Hematopoietic multipotent progenitor cell treated with erythropoietin and hydrocortisone succinate and interleukin-3 and kit ligand, for 17 days (in vitro differentiated cells): Measurements from ENCODE around the gene PTP4A1.
"Not testable (repeated sequence)": the region's sequence is repeated elsewhere in the genome, so short reads cannot be mapped to it uniquely, and the experiment has no call there.

Experiments used
- DNase-seq: peaks from one replicate; pipeline ENCODE4 v3.0.0-alpha.2; 2015; ENCODE audit warnings: low spot score

The PTP4A1 gene

GRCh38 chr6:63572044-63572746 is at the start of gene PTP4A1, which contains the start of gene LOC128125822:
TSS of gene PTP4A1 (plus strand) at chr6:63572480. CDS start at chr6:63576881, 4,401 bp downstream.
TSS of gene LOC128125822 (plus strand) at chr6:63572480.
- peak; percentile 96 for DNase-seq

GRCh38 chr6:63522911-63523287 is 49.4 kb upstream of the PTP4A1 start:
- not testable (repeated sequence) for DNase-seq

GRCh38 chr6:63523630-63524029 is 48.6 kb upstream of the PTP4A1 start:
- no peak for DNase-seq

GRCh38 chr6:63525186-63525878 is 46.9 kb upstream of the PTP4A1 start:
- DNase-seq, result no peak

GRCh38 chr6:63526931-63527330 is 45.3 kb upstream of the PTP4A1 start:
- no peak for DNase-seq

GRCh38 chr6:63527658-63528514 is 44.4 kb upstream of the PTP4A1 start:
- DNase-seq, result no peak

GRCh38 chr6:63529498-63529897 is 42.8 kb upstream of the PTP4A1 start:
- DNase-seq, result no peak

GRCh38 chr6:63530182-63530581 is 42.1 kb upstream of the PTP4A1 start:
- DNase-seq, result no peak

- no peak for DNase-seq
These were observed 41.3 kb upstream of the PTP4A1 start for GRCh38 chr6:63530991-63531390.

- no peak for DNase-seq
These were observed 39.3 kb upstream of the PTP4A1 start for GRCh38 chr6:63533026-63533425.

GRCh38 chr6:63533952-63534351 is 38.3 kb upstream of the PTP4A1 start:
- DNase-seq, result no peak

GRCh38 chr6:63537201-63537958 is 34.9 kb upstream of the PTP4A1 start:
- no peak for DNase-seq

GRCh38 chr6:63537959-63538300 is 34.4 kb upstream of the PTP4A1 start:
- no peak for DNase-seq

- no peak for DNase-seq
These were observed 33.7 kb upstream of the PTP4A1 start for GRCh38 chr6:63538550-63538949.

- DNase-seq, result no peak
These were observed 29.3 kb upstream of the PTP4A1 start for GRCh38 chr6:63543001-63543400.

GRCh38 chr6:63543982-63544381 is 28.3 kb upstream of the PTP4A1 start:
- no peak for DNase-seq

GRCh38 chr6:63546236-63546635 is 26.0 kb upstream of the PTP4A1 start:
- no peak for DNase-seq

- no peak for DNase-seq
These were observed 25.6 kb upstream of the PTP4A1 start for GRCh38 chr6:63546697-63547096.

GRCh38 chr6:63549076-63549475 is 23.2 kb upstream of the PTP4A1 start:
- DNase-seq, result no peak

- no peak for DNase-seq
These were observed 19.1 kb upstream of the PTP4A1 start for GRCh38 chr6:63553208-63553607.

- no peak for DNase-seq
These were observed 18.4 kb upstream of the PTP4A1 start for GRCh38 chr6:63553900-63554299.

- no peak for DNase-seq
These were observed 17.5 kb upstream of the PTP4A1 start for GRCh38 chr6:63554782-63555181.
